Fibroblast of upper back skin (primary cell): ENCODE measurements around the gene FEN1.

ENCODE experiments used
- DNase-seq: peaks from one replicate; pipeline ENCODE4 v3.0.0-alpha.2; 2013

FEN1 gene

GRCh38 chr11:61795876-61796526 is 3.3 kb downstream of the FEN1 start:
- no peak for DNase-seq

GRCh38 chr11:61797263-61797944 is 4.7 kb downstream of the FEN1 start:
- DNase-seq: peak; percentile 80

DNA sequence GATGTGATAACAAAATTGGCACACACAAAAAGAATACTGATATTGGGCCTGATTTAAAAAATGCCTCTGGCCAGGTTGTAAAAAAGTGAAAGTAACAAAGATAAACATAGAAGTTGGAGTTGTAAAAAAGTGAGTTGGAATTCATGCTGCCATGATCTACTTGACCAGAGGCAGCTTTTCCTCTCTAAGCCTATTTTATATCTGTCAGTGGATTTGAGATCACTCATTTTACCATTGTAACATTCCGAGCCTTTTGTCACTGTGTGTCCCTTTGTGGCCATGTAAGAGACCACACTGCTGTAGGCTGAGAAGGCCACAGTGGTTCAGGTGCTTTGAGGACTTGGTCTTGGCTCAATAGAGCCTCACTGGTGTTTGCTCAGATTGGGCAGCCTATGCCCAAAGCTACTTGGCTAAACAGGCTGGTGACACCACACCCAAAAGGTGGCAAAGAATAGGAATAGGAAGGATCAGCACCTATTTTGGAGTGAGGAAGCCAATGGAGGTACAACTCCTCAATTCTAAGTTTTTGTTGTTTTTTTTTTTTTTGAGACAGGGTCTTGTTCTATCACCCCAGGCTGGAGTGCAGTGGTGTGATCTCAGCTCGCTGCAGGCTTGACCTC is 7.1 kb downstream of the FEN1 start:
- no peak for DNase-seq

DNA sequence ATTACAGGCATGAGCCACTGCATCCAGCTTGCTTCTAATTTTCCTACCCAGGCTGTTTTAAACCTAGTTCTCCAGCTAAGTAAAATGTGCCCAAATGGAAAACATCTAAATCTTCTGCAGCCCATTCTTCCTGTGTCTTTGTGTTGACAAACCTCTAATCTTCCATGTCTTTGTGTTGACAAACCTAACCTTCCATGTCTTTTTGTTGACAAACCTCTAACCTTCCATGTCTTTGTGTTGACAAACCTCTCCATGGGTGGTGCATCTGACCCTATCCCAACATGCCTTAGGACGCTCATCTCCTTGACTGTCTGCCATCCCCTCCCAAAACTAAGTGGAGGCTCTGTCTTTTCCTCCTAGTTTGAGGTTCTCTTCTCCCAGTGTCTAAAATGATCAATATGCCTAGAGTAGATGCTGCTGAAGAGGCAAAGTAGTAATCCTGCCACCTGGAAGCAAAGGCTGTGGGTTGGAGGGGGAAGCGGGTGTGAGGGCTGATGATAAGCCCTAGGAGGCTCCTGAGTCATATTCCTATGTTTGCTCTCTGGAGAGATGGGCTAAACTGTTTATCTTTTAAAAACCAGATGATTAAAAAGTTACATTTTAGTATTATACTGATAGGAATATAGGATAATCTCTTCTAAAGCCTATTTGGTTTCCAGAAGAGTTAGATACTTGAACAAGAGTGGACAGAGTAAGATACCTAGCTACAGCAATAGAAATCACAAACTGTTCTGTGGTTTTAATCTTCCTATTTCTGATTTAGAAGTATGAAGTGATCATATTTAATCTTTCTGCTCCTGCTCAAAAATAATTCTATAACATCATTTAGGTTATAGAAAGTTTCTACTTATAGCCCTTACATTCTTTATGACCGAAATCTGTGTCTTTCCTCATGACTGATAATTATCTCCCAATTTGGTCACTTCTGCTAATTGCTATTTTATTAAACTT is 7.9 kb downstream of the FEN1 start:
- no peak for DNase-seq

GRCh38 chr11:61802605-61803004 is 9.9 kb downstream of the FEN1 start:
- DNase-seq: no peak

DNA sequence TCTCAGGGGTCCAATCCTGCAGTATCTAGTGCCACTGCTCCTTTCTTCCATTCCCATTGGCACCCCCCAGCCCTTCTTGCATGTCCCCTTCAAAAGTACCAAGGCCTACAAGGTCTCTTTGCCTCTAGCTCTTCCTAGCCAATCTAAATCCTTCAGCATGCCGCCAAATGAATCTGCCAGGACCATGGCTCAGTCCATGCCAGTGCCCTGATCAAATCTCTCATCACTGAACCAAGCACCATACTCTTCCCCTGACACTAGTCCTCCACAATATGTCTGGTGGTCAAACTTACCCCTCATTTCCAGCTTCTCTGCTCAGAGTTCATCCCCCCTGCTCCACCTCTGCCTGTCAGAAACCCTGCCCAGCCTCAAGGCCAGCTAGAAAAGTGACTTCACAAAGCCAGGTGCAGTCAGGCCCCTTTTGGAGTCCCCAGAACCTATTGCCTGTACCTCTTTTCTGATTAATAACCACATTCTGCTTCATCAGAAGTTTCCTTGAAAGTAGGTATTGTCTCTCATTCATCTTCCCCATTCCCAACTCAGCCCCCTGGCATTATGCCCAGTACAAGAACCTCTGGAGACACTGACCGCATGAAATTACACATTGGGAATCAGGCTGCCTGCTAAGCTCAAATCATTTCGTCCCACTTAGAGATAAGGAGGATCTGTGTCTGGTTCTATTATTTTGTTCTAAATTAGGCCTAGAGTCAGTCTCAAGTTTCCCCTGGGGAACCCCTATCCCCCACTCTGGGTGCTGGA is 11.4 kb downstream of the FEN1 start:
- DNase-seq: peak; percentile 37

DNA sequence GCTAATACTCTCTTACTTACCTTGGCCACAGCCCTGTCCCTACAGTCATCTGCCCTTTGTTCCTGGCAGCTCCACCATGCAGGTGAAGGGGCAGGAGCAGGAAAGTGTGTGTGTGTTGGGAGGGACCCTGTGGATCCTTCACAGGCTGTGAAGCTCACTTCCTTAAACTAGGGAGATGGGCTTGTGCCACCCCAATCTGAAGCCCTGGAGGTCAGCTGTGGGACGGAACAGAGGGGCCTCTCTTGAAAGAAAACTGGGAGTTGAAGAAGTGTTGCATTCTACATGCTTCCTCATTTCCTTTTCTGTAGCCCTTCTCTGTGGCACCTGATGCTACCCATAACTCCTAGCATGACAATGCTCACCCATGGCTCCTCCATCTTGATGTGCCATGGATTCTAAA is 12.4 kb downstream of the FEN1 start:
- no peak for DNase-seq

GRCh38 chr11:61806785-61807184 is 14.1 kb downstream of the FEN1 start:
- no peak for DNase-seq

- DNase-seq: no peak
Observed at GRCh38 chr11:61810671-61811175, 18.0 kb downstream of the FEN1 start.

DNA sequence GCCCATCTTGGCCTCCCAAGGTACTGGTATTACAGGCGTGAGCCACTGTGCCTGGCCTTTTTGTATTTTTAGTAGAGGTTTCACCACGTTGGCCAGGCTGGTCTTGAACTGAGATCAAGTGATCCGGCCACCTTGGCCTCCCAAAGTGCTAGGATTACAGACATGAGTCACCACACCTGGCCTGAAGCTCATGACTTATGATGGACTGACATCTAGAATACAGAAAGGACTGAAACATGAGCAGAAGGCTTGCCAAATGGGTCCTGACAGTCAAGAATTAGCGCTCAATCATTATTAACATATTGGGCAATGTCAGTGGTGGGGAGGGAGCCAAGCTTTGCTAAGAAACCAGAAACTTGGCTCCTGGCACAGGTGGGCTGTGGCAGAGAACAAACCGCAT is 19.1 kb downstream of the FEN1 start:
- DNase-seq: no peak

GRCh38 chr11:61812736-61813411 is 20.2 kb downstream of the FEN1 start:
- no peak for DNase-seq

- DNase-seq: peak; percentile 29
Observed at GRCh38 chr11:61814247-61814957, 21.7 kb downstream of the FEN1 start.

DNA sequence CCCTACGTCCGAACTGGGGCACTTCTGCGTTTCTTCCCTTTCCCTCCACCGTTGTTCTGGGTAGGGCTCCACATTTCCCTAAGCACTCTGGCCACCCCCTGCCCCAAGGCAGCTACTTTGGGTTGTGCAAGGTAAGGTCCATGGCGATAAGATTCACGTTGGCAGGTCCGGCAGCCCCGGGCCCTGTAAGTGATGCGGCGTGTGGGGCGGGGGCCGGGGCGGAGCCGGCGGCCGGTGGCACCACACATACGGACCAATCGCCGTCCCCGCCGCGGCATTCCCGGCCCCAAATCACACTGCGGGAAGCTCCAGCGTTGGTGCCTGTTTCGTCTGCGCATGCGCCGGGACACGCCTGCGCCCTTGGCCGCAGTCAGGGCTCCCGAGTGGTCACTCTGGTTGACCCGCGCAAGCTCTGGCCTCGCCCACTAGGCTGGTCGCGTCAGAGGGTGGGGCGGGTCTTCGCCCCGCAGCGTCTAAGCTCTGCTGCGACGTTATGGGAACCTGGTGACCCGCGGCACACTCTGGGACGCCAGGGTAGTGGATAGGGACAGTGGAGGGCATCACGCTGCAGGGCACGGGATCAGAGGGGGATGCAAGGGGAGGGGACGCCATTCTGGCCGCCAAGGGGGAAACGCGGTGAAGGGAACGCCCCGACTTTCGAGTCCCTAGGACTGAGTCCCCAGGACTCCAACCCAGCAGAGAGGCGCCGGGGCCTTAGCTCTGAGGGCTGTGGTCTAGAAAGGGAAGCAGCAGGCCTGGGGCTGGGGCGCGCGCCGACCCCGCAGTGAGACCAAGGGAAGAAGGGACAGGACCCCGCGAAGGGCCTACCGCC is 22.5 kb downstream of the FEN1 start:
- peak; percentile 93 for DNase-seq

DNA sequence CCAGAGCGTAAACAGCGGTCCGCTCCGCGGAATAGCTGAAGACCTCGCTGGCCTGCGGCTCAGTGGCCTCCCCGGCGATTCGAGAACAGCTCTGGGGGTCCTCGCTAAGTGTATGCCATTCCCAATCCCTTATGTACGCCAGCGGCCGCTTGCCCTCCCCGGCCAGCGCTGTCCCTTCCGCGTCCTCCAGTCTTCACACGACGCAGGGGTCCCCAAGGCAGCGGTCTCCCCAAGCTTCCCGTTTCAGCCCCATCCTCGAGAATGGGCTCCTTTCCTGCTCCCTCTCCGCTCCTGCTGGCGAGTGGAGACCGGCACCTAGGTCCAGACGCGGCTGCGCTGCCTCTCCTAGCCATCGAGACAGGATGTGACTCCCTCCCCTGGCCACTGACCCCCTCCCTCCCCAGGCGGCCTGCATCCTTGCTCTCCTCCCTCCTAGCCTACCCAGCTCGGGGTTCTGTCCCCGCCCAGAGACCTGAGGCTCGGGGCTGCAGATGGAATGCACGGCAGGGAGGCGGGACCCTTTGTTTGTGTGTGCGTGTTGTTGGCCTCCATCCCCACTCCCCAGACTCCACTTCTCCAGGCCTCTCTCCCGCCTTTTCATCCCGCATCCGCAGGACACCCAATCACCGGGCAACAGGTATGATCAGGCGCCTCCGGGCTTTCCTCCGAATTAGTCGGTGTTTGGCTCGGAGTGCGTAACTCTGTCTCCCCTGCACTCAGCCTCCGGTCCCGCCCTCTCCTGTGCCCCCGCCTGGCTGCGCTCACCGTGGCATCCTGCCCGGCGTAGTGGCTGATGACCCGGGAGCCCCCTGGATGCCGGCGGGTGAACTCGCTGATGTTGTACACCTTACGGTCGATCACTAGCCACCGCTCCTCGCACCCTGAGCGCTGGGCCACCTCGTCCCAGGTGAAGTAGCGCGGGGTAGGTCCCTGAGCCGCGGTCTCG is 23.4 kb downstream of the FEN1 start:
- DNase-seq: peak; percentile 70

DNA sequence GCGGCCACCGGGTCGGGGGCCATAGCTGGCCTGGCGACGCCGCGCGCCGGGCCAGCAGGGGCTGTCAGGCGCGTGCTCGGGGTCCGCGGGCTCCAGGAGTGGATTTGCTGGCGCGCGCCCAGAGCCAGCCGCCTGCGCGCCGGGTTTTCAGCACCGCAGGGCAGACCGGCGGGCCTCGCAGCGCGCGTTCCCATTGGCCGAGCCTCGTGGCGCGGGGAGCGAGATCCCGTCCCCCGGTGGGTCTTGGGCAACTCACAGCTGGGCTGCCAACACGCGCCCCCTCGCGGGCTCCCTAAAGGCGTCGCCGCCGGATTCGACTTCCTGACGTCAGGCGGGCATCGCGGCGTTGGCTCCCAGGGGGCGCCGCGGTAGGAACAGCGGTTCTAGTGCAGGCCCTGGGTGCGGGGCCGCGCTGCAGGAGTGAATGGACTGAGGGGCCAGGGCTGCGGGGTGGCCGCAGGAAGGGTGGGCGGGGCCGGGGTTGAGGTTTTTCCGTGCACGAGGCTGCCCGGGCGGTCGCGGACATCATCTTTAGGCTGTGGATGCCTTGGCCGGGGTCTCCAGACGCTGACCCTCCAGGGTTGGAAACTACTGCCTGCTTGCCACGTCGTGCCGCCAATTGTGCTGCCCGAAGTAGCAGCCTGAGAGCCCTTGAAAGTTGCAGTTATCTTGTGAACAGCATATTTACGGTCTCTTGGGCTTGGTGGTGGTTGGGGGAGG is 24.2 kb downstream of the FEN1 start, which contains the start of gene FADS1:
FADS1 (minus strand) TSS at position 268 of the 720 bp plus-strand sequence; CDS start at position 194, 74 bp downstream.
- DNase-seq: peak; percentile 93

- no peak for DNase-seq
Observed at GRCh38 chr11:61817471-61818202, 24.9 kb downstream of the FEN1 start.

DNA sequence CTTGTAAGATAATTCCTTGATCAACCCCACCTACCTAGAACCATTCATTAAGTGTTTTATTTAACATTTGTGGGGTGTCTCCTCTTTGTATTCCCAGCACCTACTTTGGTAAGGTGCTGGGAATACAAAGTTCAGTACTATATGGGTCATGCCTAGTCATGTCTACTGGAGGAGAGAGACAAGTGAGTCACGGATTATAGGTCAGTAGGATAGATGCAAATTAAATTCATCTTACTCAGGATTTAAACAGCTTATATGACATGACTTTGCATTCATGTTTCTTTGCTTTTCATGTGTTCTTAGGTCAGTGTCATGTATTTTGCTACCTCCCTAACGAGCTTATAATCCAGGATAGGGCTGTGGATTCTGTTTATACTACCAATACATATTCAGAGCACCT is 27.5 kb downstream of the FEN1 start:
- peak; percentile 28 for DNase-seq
